Measurements from ENCODE around the gene BRSK1. TPM values are rescaled to one million over a fixed set of nuclear protein-coding genes. Genes with fewer than 3 reads are reported as not detected.

BRSK1 gene
- total RNA-seq, 1 donor = 4.0 TPM

GRCh38 chr19:55341595-55342531 is 58.1 kb downstream of the BRSK1 start:
- peak; percentile 84 for DNase-seq (ENCODE audit: insufficient read length, low spot score, missing footprints)
- Histone ChIP-seq H3K27me3 (ENCODE audit: insufficient read depth, low read length) (peaks cover 5% of the 10 kb centered on the region), H3K4me2 (ENCODE audit: insufficient read depth, low read length) (peak overlapping the region; percentile 83), H3K79me2 (ENCODE audit: insufficient read depth, low read length) (peaks cover 9% of the 10 kb centered on the region), H3K4me3 (ENCODE audit: insufficient read depth, low read length) (peak overlapping the region; percentile 80), H3K9me3 (ENCODE audit: low read depth, low read length) (no peaks in the 10 kb centered on the region), H3K4me1 (ENCODE audit: insufficient read depth, low read length) (peaks cover 15% of the 10 kb centered on the region), H4K20me1 (ENCODE audit: insufficient read depth, low read length) (peaks cover 8% of the 10 kb centered on the region), H2AFZ (ENCODE audit: low read length) (no peak overlapping the region), H3K36me3 (ENCODE audit: insufficient read depth, low read length) (peaks cover 4% of the 10 kb centered on the region), H3K27ac (ENCODE audit: low read depth, low read length) (no peak overlapping the region)
- TF ChIP-seq, protein P1, sequence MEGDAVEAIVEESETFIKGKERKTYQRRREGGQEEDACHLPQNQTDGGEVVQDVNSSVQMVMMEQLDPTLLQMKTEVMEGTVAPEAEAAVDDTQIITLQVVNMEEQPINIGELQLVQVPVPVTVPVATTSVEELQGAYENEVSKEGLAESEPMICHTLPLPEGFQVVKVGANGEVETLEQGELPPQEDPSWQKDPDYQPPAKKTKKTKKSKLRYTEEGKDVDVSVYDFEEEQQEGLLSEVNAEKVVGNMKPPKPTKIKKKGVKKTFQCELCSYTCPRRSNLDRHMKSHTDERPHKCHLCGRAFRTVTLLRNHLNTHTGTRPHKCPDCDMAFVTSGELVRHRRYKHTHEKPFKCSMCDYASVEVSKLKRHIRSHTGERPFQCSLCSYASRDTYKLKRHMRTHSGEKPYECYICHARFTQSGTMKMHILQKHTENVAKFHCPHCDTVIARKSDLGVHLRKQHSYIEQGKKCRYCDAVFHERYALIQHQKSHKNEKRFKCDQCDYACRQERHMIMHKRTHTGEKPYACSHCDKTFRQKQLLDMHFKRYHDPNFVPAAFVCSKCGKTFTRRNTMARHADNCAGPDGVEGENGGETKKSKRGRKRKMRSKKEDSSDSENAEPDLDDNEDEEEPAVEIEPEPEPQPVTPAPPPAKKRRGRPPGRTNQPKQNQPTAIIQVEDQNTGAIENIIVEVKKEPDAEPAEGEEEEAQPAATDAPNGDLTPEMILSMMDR (IDR thresholded peaks at IDR 0.05; ENCODE audit: extremely low read depth, low read depth, low read length) = no peak

- Histone ChIP-seq H3K4me1 (ENCODE audit: insufficient read depth, low read length) (peaks cover 6% of the 10 kb centered on the region), H2AFZ (ENCODE audit: low read length) (no peak overlapping the region), H3K27ac (ENCODE audit: low read depth, low read length) (no peak overlapping the region), H4K20me1 (ENCODE audit: insufficient read depth, low read length) (peaks cover 8% of the 10 kb centered on the region), H3K4me2 (ENCODE audit: insufficient read depth, low read length) (no peak overlapping the region), H3K27me3 (ENCODE audit: insufficient read depth, low read length) (no peaks in the 10 kb centered on the region), H3K36me3 (ENCODE audit: insufficient read depth, low read length) (peaks cover 4% of the 10 kb centered on the region), H3K79me2 (ENCODE audit: insufficient read depth, low read length) (peaks cover 9% of the 10 kb centered on the region), H3K4me3 (ENCODE audit: insufficient read depth, low read length) (no peak overlapping the region), H3K9me3 (ENCODE audit: low read depth, low read length) (no peaks in the 10 kb centered on the region)
- TF ChIP-seq, protein P1 (IDR thresholded peaks at IDR 0.05; ENCODE audit: extremely low read depth, low read depth, low read length) = no peak
- peak; percentile 89 for DNase-seq (ENCODE audit: insufficient read length, low spot score, missing footprints)
Measured at GRCh38 chr19:55344444-55344843, 60.6 kb downstream of the BRSK1 start.

- no peak overlapping the region for H3K4me3 ChIP-seq (ENCODE audit: insufficient read depth, low read length)
- TF ChIP-seq, protein P1 (IDR thresholded peaks at IDR 0.05; ENCODE audit: extremely low read depth, low read depth, low read length) = no peak
- no peaks in the 10 kb centered on the region for H3K27me3 ChIP-seq (ENCODE audit: insufficient read depth, low read length)
- H3K4me2 ChIP-seq (ENCODE audit: insufficient read depth, low read length) = no peak overlapping the region
- H2AFZ ChIP-seq (ENCODE audit: low read length) = no peak overlapping the region
- H3K36me3 ChIP-seq (ENCODE audit: insufficient read depth, low read length) = peaks cover 4% of the 10 kb centered on the region
- H3K27ac ChIP-seq (ENCODE audit: low read depth, low read length) = no peak overlapping the region
- peaks cover 8% of the 10 kb centered on the region for H4K20me1 ChIP-seq (ENCODE audit: insufficient read depth, low read length)
- H3K79me2 ChIP-seq (ENCODE audit: insufficient read depth, low read length) = peaks cover 6% of the 10 kb centered on the region
- no peak for DNase-seq (ENCODE audit: insufficient read length, low spot score, missing footprints)
- H3K9me3 ChIP-seq (ENCODE audit: low read depth, low read length) = no peaks in the 10 kb centered on the region
- peaks cover 6% of the 10 kb centered on the region for H3K4me1 ChIP-seq (ENCODE audit: insufficient read depth, low read length)
Measured at GRCh38 chr19:55345101-55345817, 61.5 kb downstream of the BRSK1 start.
